ENCODE results near the gene HEATR5B.

HEATR5B gene

DNA sequence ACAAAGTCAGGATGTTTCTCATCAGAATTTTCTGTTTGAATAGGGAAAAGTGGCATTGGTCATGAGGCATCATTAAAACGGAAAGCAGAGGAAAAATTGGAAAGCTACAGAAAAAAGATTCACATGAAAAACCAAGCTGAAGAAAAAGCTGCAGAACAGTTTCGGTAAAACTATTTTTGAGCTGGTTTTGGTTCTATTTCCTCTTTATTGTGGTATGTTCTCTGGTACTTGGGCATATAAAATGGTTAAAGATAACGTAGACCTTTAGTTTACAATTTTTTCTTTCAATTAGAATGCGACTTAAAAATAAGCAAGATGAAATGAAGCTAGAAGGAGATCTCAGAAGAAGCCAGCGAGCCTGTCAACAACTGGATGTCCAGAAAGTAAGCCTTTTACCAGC lies 7.7 kb upstream of the HEATR5B start:
- no peaks in the 10 kb centered on the region for H3K27me3 Mint-ChIP-seq (ENCODE audit: low read depth)

DNA sequence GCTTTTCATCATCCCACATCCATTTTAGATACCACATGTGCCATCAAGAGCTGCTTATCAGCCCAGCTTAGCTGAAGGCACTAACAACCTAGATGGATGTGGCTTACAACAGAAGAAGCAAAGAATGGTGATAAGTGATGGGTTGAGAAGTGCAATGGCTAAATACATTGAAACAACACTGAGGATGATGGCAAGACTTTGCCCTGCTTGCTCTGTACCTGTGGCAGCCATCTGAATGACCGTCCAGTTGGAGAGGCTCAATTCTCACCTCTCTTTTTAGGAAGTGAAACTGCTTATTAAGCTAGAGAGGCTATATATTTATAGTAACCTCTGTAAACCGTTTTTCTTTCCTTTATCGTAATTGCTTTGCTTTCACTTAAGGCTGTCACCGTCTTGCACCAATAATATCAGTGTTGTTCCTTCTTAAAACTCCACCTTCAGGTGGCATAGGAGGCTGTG lies 5.9 kb upstream of the HEATR5B start:
- Mint-ChIP-seq H3K9me3 (no peaks in the 10 kb centered on the region), H3K36me3 (ENCODE audit: low read depth) (peaks cover 19% of the 10 kb centered on the region), H3K27me3 (ENCODE audit: low read depth) (no peaks in the 10 kb centered on the region), H3K27ac (no peak overlapping the region), H3K4me3 (no peak overlapping the region), H3K4me1 (ENCODE audit: low read depth) (peaks cover 3% of the 10 kb centered on the region)

More for the DNA sequence above, 7.7 kb upstream of the HEATR5B start:
- H3K4me3 Mint-ChIP-seq, result no peak overlapping the region
- peaks cover 23% of the 10 kb centered on the region for H3K36me3 Mint-ChIP-seq (ENCODE audit: low read depth)
- no peaks in the 10 kb centered on the region for H3K4me1 Mint-ChIP-seq (ENCODE audit: low read depth)
- H3K9me3 Mint-ChIP-seq, result no peaks in the 10 kb centered on the region
- no peak overlapping the region for H3K27ac Mint-ChIP-seq

DNA sequence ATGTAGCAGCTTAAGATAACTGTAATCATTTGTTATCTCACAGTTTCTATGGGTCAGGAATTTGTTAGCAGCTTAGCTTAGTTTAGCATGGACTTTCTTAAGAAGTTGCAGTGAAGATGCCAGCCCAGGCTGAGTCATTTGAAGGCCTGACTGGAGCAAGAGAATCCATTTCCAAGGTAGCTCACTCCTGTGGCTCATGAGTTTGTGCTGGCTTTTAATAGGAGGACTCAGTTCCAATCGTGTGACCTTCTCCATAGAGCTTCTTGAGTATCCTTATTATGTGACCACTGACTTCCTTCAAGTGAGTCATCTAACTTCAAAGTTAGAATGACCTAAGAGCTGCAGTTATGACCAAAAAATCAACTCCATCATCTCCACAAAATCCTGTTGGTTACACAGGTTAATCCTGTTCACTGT lies 1.6 kb upstream of the HEATR5B start:
- no peak overlapping the region for H3K4me3 Mint-ChIP-seq
- H3K4me1 Mint-ChIP-seq (ENCODE audit: low read depth), result peaks cover 24% of the 10 kb centered on the region
- H3K27me3 Mint-ChIP-seq (ENCODE audit: low read depth), result no peaks in the 10 kb centered on the region
- no peaks in the 10 kb centered on the region for H3K9me3 Mint-ChIP-seq
- H3K36me3 Mint-ChIP-seq (ENCODE audit: low read depth), result peaks cover 21% of the 10 kb centered on the region
- H3K27ac Mint-ChIP-seq, result no peak overlapping the region

DNA sequence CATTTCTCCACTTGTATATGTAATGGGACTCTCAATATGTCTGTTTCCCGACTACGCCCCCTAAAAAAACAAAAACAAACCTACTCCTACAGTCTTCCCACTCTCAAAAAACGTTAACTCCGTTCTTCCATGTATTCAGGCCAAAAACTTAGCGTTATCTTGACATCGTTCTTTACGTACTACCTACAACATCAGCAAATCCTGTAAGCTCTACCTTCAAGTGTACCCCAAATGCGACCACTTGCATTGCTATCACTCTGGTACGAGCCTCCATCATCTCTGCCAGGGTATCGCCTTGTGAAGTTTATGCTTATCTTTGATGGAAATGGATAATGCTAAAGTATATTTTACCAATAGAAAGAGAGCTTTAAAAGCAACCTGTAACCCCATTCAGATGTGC lies 625 bp upstream of the HEATR5B start:
- H3K27ac Mint-ChIP-seq, result no peak overlapping the region
- H3K9me3 Mint-ChIP-seq, result no peaks in the 10 kb centered on the region
- no peaks in the 10 kb centered on the region for H3K27me3 Mint-ChIP-seq (ENCODE audit: low read depth)
- H3K36me3 Mint-ChIP-seq (ENCODE audit: low read depth), result peaks cover 28% of the 10 kb centered on the region
- H3K4me3 Mint-ChIP-seq, result no peak overlapping the region
- H3K4me1 Mint-ChIP-seq (ENCODE audit: low read depth), result peaks cover 33% of the 10 kb centered on the region

DNA sequence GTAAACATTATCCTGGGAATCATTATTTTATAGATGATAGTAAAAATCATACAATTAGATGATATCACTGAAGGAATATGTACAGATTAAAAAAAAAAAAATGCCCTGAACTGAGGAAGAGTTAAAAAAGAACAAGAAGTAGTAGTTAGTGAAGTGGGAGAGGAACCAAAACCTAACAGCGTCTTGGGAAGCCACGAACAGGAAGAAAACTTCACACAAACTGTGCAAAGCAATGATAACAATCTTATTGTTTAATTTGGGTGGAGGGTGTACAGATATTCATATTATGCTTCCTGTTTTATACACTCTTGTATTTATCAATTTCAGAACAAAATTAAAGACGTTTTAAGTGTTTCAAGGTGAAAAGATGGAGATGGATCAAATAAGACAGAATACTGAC lies 3.5 kb downstream of the HEATR5B start:
- peak overlapping the region; percentile 45 for H3K4me3 Mint-ChIP-seq
- no peaks in the 10 kb centered on the region for H3K27me3 Mint-ChIP-seq (ENCODE audit: low read depth)
- peaks cover 37% of the 10 kb centered on the region for H3K4me1 Mint-ChIP-seq (ENCODE audit: low read depth)
- H3K36me3 Mint-ChIP-seq (ENCODE audit: low read depth), result peaks cover 36% of the 10 kb centered on the region
- H3K9me3 Mint-ChIP-seq, result no peaks in the 10 kb centered on the region
- no peak overlapping the region for H3K27ac Mint-ChIP-seq

DNA sequence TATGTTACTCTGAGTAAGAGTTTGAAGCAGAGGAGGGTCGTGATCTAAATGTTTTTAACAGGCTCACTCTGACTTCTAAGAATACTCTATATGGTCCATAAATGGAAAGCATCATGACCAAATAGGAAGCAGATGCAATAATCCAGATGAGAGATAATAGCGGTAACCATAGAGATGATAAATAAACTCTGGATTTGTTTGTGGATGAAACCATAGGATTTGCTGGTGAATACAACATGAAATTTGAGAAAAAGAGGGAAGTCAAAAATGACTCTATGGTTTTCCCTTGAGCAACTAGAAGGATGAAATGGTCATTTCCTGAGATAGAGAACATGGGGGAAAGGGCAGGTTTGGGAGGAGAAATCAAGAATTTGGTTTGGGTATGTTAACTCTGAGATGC lies 3.9 kb downstream of the HEATR5B start:
- Mint-ChIP-seq H3K4me1 (ENCODE audit: low read depth) (peaks cover 37% of the 10 kb centered on the region), H3K36me3 (ENCODE audit: low read depth) (peaks cover 39% of the 10 kb centered on the region), H3K4me3 (peak overlapping the region; percentile 45), H3K9me3 (no peaks in the 10 kb centered on the region), H3K27me3 (ENCODE audit: low read depth) (no peaks in the 10 kb centered on the region), H3K27ac (no peak overlapping the region)

DNA sequence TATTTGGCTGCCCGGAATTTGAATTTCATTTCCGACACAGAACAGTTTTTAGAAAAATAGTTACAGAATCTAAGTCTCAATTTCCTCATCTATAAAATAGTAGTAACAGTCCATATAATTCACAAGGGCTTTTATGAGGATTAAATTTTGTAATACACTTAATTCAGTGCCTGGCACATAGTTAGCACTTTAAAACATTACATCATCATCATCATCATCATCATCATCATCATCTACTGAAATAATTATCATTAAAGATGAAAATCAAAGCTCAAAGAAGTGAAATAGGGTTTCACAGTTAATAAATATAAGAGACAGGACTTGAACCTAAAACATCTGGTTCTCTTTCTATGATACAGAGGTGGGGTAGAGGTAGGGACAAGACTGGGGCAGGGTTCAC lies 13.2 kb downstream of the HEATR5B start:
- H3K4me1 Mint-ChIP-seq (ENCODE audit: low read depth), result peaks cover 2% of the 10 kb centered on the region
- no peak overlapping the region for H3K4me3 Mint-ChIP-seq
- H3K27me3 Mint-ChIP-seq (ENCODE audit: low read depth), result no peaks in the 10 kb centered on the region
- H3K36me3 Mint-ChIP-seq (ENCODE audit: low read depth), result peaks cover 25% of the 10 kb centered on the region
- no peaks in the 10 kb centered on the region for H3K9me3 Mint-ChIP-seq
- H3K27ac Mint-ChIP-seq, result no peak overlapping the region

DNA sequence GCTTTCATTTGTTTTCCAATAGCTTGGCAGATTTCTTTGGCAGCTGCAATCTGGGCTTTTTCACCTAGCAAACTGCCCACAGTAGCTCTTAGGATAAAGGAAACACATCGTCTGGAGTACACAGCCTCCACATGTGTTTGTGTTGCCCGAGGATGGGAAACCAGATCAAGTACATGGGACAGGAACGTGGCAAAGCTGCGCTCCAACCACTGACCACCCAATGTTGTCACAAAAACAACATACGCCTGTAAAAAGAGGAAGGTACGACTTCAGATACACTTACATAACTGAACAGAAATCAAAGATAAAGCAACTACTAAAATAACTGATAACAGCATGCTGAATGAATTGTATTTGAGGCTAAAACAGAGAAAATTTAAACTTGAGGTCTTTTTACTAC lies 15.5 kb downstream of the HEATR5B start:
- Mint-ChIP-seq H3K36me3 (ENCODE audit: low read depth) (peaks cover 14% of the 10 kb centered on the region), H3K9me3 (no peaks in the 10 kb centered on the region), H3K4me1 (ENCODE audit: low read depth) (peaks cover 2% of the 10 kb centered on the region), H3K4me3 (no peak overlapping the region), H3K27ac (no peak overlapping the region), H3K27me3 (ENCODE audit: low read depth) (no peaks in the 10 kb centered on the region)

DNA sequence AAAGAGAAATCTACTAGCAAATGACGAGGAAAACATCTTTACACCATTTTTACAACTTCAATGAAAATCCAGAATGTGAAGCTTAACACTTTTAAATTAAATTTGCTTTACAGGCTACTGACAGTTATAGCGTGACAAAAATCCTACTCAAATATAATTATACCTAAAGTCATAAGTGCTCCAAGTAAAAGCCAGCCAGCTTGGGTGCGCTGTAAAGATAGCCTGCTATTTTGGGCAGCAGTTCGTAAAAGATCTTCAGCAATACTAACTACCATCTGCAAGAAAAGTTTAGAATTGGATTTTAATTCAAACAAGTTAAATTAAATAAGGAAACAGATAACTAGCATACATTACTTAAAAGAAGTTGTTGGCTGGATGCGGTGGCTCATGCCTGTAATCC lies 22.4 kb downstream of the HEATR5B start:
- H3K4me3 Mint-ChIP-seq, result no peak overlapping the region
- H3K4me1 Mint-ChIP-seq (ENCODE audit: low read depth), result peaks cover 2% of the 10 kb centered on the region
- H3K9me3 Mint-ChIP-seq, result no peaks in the 10 kb centered on the region
- no peak overlapping the region for H3K27ac Mint-ChIP-seq
- no peaks in the 10 kb centered on the region for H3K27me3 Mint-ChIP-seq (ENCODE audit: low read depth)
- H3K36me3 Mint-ChIP-seq (ENCODE audit: low read depth), result peaks cover 15% of the 10 kb centered on the region

DNA sequence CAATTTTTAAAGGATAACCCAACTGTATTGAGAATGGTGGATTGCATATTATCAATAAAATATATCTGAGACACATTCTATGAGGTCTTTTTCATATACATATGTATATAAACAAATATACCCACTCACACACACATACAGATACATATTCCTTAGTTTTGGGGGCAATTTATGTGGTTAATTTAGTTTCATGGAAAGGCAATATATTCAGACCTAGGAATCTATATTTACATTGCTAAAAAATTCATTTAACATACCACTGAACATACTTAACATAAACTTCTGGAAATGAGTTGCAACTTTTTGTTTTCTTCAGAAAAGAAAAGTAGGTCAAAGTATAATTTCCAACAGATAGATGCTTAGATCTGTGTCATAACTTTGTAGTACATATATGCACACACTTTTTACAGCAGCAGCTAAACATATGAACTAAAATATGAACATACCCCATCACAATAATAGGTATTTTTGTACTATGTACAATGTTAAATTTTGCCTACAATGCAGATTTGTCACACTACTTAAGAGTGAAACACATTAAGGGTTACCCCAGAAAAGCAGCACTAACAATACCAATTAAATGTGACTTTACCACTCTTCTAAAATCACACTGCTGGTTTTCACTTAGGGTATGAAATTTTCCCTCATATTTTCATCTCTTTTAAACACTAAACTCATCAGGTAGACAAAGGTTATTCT lies 23.0 kb downstream of the HEATR5B start:
- Mint-ChIP-seq H3K36me3 (ENCODE audit: low read depth) (peaks cover 18% of the 10 kb centered on the region), H3K4me1 (ENCODE audit: low read depth) (peaks cover 2% of the 10 kb centered on the region), H3K4me3 (no peak overlapping the region), H3K27me3 (ENCODE audit: low read depth) (no peaks in the 10 kb centered on the region), H3K9me3 (no peaks in the 10 kb centered on the region), H3K27ac (no peak overlapping the region)

DNA sequence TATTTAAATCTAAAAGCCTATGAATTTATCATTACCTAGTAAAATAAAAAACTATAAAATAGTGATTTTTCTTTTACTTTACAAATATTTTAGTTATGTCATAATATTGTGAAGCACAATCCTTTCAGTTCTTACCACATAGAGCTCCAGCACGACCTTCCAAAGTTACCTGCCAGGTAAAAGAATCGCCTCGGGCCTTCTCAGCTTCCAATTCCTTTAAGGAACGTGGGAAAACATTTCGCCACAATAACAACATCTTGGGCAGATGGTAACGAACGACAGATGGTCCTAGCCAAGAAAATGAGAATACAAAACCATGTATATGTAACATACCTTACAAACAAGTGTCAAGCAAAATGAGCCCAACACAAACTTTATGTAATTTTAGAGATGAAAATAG lies 23.7 kb downstream of the HEATR5B start:
- no peaks in the 10 kb centered on the region for H3K9me3 Mint-ChIP-seq
- peaks cover 18% of the 10 kb centered on the region for H3K36me3 Mint-ChIP-seq (ENCODE audit: low read depth)
- H3K27me3 Mint-ChIP-seq (ENCODE audit: low read depth), result no peaks in the 10 kb centered on the region
- no peak overlapping the region for H3K27ac Mint-ChIP-seq
- H3K4me3 Mint-ChIP-seq, result no peak overlapping the region
- peaks cover 2% of the 10 kb centered on the region for H3K4me1 Mint-ChIP-seq (ENCODE audit: low read depth)

DNA sequence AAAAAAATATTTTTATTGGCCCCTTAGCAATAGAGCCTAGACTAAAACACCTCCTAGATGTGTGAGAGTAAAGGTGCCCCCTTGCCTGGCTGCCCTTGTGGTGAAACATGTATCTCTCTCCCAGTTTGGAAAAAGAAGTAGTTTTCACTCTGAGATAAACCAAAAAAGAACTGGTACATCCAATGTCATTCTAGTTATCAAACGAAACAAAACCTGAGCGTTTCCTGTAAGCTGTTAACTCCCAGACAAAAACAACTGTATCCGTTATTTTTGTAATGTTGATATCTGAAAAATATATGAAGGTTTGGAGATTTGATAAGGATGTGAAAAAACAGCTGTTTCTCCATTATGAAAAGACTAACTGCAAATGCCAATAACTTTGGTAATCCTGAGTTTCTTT lies 24.3 kb downstream of the HEATR5B start:
- Mint-ChIP-seq H3K27me3 (ENCODE audit: low read depth) (no peaks in the 10 kb centered on the region), H3K9me3 (no peaks in the 10 kb centered on the region), H3K27ac (no peak overlapping the region), H3K4me1 (ENCODE audit: low read depth) (peaks cover 2% of the 10 kb centered on the region), H3K4me3 (no peak overlapping the region), H3K36me3 (ENCODE audit: low read depth) (peaks cover 19% of the 10 kb centered on the region)

DNA sequence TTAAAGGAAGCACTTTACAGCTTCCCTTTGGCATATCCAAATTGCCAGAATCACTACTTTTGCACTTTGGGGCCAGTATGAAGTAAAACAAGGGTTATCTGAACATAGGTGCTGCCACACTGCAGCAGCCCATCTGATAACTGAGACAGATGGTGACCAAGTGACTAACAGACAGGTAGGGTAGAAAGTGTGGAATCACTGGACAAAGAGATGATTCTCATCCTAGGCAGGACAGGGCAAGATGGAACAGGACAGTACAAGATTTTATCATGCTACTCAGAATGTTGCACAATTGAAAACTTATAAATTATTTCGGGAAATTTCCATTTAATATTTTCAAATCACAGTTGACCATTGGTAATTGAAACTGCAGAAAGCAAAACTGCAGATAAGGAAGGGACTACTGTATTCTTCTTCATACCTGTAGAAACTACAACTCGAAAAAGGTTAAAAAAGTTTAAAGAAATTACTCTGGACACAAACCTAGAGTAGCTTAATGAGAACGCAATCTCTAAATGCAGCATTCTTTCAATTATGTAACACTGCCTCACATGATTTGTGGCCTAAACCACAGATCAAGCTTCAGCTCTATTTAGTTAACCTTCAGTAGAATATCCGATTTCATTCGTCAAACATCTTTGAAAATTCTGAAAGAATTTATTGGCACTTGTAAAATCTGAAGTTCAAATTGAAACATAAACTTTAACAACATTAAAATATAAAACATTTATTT lies 31.4 kb downstream of the HEATR5B start:
- Mint-ChIP-seq H3K4me3 (no peak overlapping the region), H3K27me3 (ENCODE audit: low read depth) (no peaks in the 10 kb centered on the region), H3K36me3 (ENCODE audit: low read depth) (peaks cover 19% of the 10 kb centered on the region), H3K4me1 (ENCODE audit: low read depth) (no peaks in the 10 kb centered on the region), H3K9me3 (no peaks in the 10 kb centered on the region), H3K27ac (no peak overlapping the region)

DNA sequence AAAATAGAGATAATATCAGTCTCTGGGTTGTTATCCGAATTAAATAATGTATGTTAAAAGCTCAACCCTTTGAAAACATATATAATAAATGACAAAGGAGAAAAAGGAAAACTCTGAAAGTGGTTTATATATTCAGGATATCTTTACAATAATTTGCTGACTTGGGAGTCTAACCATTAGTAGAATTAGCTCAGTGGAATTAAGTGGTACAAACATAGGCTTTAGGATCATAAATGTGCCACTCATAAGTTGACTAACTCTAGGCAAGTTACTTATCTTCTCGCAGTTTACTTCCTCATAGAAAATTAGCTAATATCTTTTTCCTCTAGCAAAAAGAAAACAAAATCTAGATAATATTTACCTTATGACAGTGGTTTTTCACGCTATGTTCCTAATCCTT lies 44.6 kb downstream of the HEATR5B start:
- no peaks in the 10 kb centered on the region for H3K27me3 Mint-ChIP-seq (ENCODE audit: low read depth)
- H3K9me3 Mint-ChIP-seq, result no peaks in the 10 kb centered on the region
- H3K27ac Mint-ChIP-seq, result no peak overlapping the region
- no peaks in the 10 kb centered on the region for H3K4me1 Mint-ChIP-seq (ENCODE audit: low read depth)
- H3K4me3 Mint-ChIP-seq, result no peak overlapping the region
- peaks cover 8% of the 10 kb centered on the region for H3K36me3 Mint-ChIP-seq (ENCODE audit: low read depth)

DNA sequence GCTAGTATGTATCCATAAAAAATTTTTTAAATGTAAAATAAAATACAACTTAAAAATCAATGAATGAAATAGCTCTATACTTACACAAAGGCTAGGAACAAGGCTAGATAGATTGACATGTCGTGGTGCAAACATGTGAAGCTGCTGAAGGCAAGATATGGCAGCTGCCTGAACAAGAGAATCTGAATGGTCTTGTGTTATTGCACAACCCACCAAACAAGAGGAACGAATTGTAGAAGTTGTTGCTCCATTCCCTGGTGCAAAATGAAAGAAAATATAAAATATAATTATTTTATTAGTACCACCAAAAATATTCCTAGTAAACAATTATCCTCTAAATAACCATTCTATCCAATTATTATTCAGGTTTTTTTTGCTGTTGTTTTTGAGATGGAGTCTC lies 46.4 kb downstream of the HEATR5B start:
- Mint-ChIP-seq H3K27me3 (ENCODE audit: low read depth) (no peaks in the 10 kb centered on the region), H3K9me3 (no peaks in the 10 kb centered on the region), H3K4me3 (no peak overlapping the region), H3K4me1 (ENCODE audit: low read depth) (no peaks in the 10 kb centered on the region), H3K36me3 (ENCODE audit: low read depth) (peaks cover 8% of the 10 kb centered on the region), H3K27ac (no peak overlapping the region)

Data from T-helper 1 cell treated with Interleukin-12 subunit alpha and Interleukin-12 subunit beta and Interleukin-4 antibody, amounts not matched to agents 30 μg/mL and 1 μg/mL, for 36 hours (primary cell).